Astrocyte of the cerebellum (primary cell): ENCODE data around the gene NCSTN.

Experiments
- DNase-seq: peaks from one replicate; pipeline ENCODE4 v3.0.0-alpha.2; 2011; ENCODE audit warnings: low read depth
- H3K4me3 ChIP-seq: 2 replicates; pipeline ENCODE4 v1.5.1; 2011; ENCODE audit warnings: mild to moderate bottlenecking, low read depth, low read length, moderate library complexity
- in situ Hi-C: cut with HindIII; loops from 2 replicates; pipeline ENCODE4 v1.10.0; 2017; ENCODE audit warnings: low sequenced_read_pairs
- TF ChIP-seq, protein P1 (sequence below): IDR thresholded peaks from 2 replicates; pipeline ENCODE4 v1.5.1; 2012; ENCODE audit warnings: low read length, low read depth, moderate library complexity, mild to moderate bottlenecking; ENCODE audit errors: missing control alignments

Gene NCSTN

DNA sequence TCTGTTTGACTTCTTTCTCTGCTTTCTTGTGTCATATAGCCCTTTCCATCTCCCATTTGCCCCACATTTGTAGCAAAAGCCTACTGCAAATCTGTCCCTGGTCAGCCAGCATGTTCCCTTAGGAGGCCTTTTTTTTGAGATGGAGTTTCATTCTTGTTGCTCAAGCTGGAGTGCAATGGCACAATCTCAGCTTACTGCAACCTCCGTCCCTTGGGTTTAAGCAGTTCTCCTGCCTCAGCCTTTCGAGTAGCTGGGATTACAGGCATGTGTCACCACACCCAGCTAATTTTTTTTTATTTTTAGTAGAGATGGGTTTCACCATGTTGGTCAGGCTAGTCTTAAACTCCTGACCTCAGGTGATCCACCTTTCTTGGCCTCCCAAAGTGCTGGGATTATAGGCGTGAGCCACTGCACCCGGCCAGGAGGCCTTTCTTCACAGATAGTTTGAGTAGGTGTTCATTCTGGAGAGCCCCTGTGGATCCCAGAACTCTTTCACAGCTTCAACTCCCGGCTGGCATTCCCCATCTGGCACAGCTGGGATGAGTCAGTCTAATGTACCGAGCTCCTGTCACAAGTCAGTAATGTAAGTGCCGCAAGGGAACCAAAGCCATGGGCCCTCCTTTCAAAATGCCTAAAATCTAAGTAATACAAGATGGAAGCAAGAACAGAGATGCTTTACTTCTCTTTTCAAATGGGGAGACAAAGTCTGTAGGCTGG, 14.3 kb downstream of the NCSTN start:
- no peak for DNase-seq
- in situ Hi-C loops: no loop called here
- TF ChIP-seq, protein P1, sequence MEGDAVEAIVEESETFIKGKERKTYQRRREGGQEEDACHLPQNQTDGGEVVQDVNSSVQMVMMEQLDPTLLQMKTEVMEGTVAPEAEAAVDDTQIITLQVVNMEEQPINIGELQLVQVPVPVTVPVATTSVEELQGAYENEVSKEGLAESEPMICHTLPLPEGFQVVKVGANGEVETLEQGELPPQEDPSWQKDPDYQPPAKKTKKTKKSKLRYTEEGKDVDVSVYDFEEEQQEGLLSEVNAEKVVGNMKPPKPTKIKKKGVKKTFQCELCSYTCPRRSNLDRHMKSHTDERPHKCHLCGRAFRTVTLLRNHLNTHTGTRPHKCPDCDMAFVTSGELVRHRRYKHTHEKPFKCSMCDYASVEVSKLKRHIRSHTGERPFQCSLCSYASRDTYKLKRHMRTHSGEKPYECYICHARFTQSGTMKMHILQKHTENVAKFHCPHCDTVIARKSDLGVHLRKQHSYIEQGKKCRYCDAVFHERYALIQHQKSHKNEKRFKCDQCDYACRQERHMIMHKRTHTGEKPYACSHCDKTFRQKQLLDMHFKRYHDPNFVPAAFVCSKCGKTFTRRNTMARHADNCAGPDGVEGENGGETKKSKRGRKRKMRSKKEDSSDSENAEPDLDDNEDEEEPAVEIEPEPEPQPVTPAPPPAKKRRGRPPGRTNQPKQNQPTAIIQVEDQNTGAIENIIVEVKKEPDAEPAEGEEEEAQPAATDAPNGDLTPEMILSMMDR: no peak
- H3K4me3 ChIP-seq: no peak overlapping the region

DNA sequence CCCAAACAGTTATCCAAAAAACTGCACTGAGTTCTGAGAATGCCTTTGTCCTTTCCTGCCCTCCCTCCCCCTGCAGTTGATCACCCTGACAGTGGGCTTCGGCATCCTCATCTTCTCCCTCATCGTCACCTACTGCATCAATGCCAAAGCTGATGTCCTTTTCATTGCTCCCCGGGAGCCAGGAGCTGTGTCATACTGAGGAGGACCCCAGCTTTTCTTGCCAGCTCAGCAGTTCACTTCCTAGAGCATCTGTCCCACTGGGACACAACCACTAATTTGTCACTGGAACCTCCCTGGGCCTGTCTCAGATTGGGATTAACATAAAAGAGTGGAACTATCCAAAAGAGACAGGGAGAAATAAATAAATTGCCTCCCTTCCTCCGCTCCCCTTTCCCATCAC, 14.9 kb downstream of the NCSTN start:
- DNase-seq: no peak
- in situ Hi-C loops: no loop called here
- TF ChIP-seq, protein P1: no peak
- no peak overlapping the region for H3K4me3 ChIP-seq

DNA sequence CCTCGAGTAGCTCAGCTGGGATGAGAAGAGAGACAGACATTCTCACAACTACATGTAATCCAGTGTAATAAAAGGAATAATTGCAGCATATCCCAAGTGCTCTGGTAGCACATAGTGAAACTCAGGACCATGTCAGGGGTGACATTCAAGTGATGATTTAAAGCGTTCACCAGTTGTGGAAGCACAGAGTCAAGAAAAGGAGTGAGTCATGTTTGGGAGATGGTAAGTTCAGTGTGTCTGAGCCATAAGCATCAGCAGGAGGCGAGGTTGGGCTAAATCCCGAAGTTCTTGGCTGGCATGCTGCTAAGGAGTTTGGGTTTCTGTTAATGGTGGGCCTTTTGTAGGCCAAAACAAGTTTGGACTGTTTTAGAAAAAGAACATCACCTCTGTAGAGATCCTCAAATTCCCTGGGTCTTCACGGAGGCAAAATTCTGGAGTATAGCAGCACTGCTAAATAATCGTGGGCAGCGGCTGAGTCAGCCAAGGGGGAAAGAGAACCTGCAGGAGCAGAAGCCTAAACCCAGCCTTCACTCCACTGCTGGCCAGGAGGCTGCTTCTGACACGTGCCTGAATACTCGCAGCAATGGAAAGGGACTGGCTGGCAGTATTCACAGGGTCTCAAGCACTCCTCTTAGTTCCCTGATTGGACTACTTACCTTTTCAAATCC, 16.5 kb downstream of the NCSTN start:
- in situ Hi-C loops: no loop called here
- H3K4me3 ChIP-seq: no peak overlapping the region
- TF ChIP-seq, protein P1: peak; percentile 7
- peak; percentile 19 for DNase-seq

DNA sequence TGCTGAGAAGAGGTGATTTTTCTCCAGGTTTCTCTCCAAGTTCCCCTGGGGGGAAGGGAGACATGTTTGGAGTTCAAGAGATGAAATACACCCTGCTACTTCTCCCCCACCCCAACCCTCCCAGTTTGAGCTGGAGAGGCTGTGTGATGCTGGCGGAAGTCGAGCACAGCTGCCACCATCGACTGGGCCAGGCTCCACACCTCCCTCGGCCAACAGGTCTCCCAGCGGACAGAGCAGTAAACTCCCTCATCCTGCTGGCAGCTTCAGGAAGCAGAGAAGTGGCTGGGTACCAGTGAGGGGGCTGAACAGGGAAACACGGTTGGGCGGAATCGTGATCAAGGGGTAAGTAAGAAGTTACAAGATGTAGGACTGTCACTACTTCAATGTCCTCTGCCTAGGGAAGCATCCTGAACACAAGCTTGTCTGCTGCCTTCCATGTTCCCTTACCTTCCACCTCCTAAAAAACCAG, 17.1 kb downstream of the NCSTN start:
- TF ChIP-seq, protein P1: no peak
- H3K4me3 ChIP-seq: no peak overlapping the region
- in situ Hi-C loops: no loop called here
- no peak for DNase-seq

DNA sequence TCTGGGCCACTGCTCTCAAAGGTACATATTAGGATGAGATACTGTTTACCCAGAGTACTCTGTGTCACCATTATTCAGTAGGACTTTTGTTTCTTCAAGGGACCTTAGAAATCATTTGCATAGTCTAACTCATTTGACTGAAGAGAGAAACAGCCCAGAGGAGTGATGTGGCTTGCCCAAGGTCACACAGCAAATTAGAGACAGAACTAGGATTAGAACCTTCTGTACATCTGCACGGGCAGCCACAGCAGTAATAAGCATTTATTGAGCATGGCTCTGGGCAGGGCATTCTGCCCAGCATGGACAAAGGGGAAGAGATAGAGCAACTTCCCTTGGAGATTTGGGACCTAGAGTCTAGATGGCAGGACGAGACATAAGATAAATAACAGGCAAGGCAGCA, 18.0 kb downstream of the NCSTN start:
- in situ Hi-C loops: no loop called here
- TF ChIP-seq, protein P1: no peak
- no peak for DNase-seq
- no peak overlapping the region for H3K4me3 ChIP-seq

DNA sequence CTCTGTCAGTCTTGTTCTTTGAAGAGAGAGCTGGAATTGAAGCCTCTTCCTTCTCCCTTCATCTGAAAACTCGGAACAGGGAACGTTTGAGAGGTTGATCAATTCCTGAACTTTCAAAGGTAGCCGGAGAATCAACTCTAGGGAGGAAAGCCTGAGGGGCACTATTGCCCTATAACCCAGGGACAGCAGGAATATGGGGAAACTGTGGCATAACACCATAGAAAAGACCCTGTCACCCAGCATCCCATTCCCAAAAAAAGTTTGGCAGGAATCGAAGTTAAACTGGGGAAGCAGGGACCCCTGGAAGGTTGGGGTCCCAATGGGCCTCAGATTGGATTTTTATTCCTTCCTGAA, 18.6 kb downstream of the NCSTN start:
- TF ChIP-seq, protein P1: no peak
- DNase-seq: no peak
- no peak overlapping the region for H3K4me3 ChIP-seq
- in situ Hi-C loops: no loop called here
